Panc1 (cell line): ENCODE data around the gene ABCG1. TPM values are rescaled to one million over a fixed set of nuclear protein-coding genes. Genes with fewer than 3 reads are reported as not detected.

Source experiments
- ATAC-seq: fragments of 200-7000 bp; cut with Tn5 transposase; 2 replicates; pipeline ENCODE4 v1.9.1; 2020; ENCODE audit warnings: mild to moderate bottlenecking, moderate library complexity
- BruUV-seq: library from RNA; stranded (reverse); fragments of 400-500 nt; replicated peaks from 2 replicates; lab custom pipeline; 2021; lab: Mats Ljungman, UMichigan
- CTCF ChIA-PET: fragments of 300-600 bp; sonication (Branson Sonifier 250); formaldehyde crosslinking; loops from one replicate; lab custom pipeline; 2022; ENCODE audit warnings: antibody characterized with exemption; lab: Charles Lee
- POLR2A ChIA-PET: fragments of 300-600 bp; sonication (Branson Sonifier 250); formaldehyde crosslinking; loops from one replicate; lab custom pipeline; 2022; ENCODE audit warnings: antibody characterized with exemption; lab: Charles Lee
- DNase-seq: peaks from one replicate; pipeline ENCODE4 v3.0.0-alpha.2; 2010; ENCODE audit warnings: low read depth, low spot score
- H3K27ac ChIP-seq: 2 replicates; pipeline ENCODE4 v1.5.1; 2011; ENCODE audit warnings: mild to moderate bottlenecking, low read length, inconsistent platforms
- H3K27me3 ChIP-seq: fragments of 200-500 bp; sonication (Bioruptor generic); 2 replicates; pipeline ENCODE4 v1.6.0; 2014; ENCODE audit warnings: low read length, inconsistent platforms; ENCODE audit not compliant: control insufficient read depth, insufficient read depth
- H3K36me3 ChIP-seq: fragments of 200-500 bp; sonication (Bioruptor generic); 2 replicates; pipeline ENCODE4 v1.5.1; 2014; ENCODE audit warnings: inconsistent platforms, mild to moderate bottlenecking, low read length, moderate library complexity; ENCODE audit not compliant: control insufficient read depth, insufficient read depth
- H3K4me1 ChIP-seq: 2 replicates; pipeline ENCODE4 v1.5.1; 2011; ENCODE audit warnings: inconsistent platforms, mild to moderate bottlenecking, low read length, moderate library complexity; ENCODE audit not compliant: control insufficient read depth, insufficient read depth
- H3K4me3 ChIP-seq, 2 experiments: 2 replicates each; pipeline ENCODE4 v1.5.1; 2011 to 2012; ENCODE audit warnings: low read depth in 2 of 2, low read length in 2 of 2, mild to moderate bottlenecking in 2 of 2, inconsistent platforms in 1 of 2, moderate library complexity in 1 of 2
- H3K9me3 ChIP-seq: fragments of 200-500 bp; sonication (Bioruptor generic); 2 replicates; pipeline ENCODE4 v1.5.1; 2014; ENCODE audit warnings: low read depth, mild to moderate bottlenecking, inconsistent platforms, low read length, moderate library complexity; ENCODE audit not compliant: control insufficient read depth, insufficient read depth
- CTCF ChIP-seq: fragments of 450-650 bp; IDR thresholded peaks from 2 replicates; pipeline ENCODE4 v1.5.1; 2017; ENCODE audit warnings: mild to moderate bottlenecking
- POLR2AphosphoS5 ChIP-seq: IDR thresholded peaks from 2 replicates; pipeline ENCODE4 v1.6.1; 2012; ENCODE audit warnings: mild to moderate bottlenecking, low read depth, low read length, moderate library complexity
- REST ChIP-seq, 2 experiments: IDR thresholded peaks; 2 replicates each; pipeline ENCODE4 v1.6.1; 2011 to 2012; ENCODE audit warnings: low read depth in 2 of 2, control low read depth in 1 of 2, low read length in 1 of 2, mild to moderate bottlenecking in 1 of 2, moderate library complexity in 1 of 2; ENCODE audit not compliant: insufficient read depth in 1 of 2
- SIN3A ChIP-seq: IDR thresholded peaks from 2 replicates; pipeline ENCODE4 v1.6.1; 2012; ENCODE audit warnings: low read depth, mild to moderate bottlenecking, low read length, moderate library complexity, borderline replicate concordance; ENCODE audit not compliant: insufficient read depth
- TCF7L2 ChIP-seq: IDR thresholded peaks from 2 replicates; pipeline ENCODE4 v1.6.1; 2011; ENCODE audit warnings: mild to moderate bottlenecking, low read depth, low read length, inconsistent platforms
- in situ Hi-C: cut with HindIII; loops from 2 replicates; pipeline ENCODE4 v1.10.0; 2016; ENCODE audit warnings: low sequenced_read_pairs, low pct_unique_long_range_greater_than_20kb
- intact Hi-C: fragments of 100-400 bp; cut with micrococcal nuclease; formaldehyde crosslinking; loops from one replicate; pipeline ENCODE4 v1.10.0; 2022; ENCODE audit not compliant: unreplicated experiment
- total RNA-seq: library from RNA; stranded (reverse); gene quantifications from one replicate; pipeline ENCODE4 v1.2.1, GENCODE V29; 2021; ENCODE audit not compliant: unreplicated experiment

Gene ABCG1
- total RNA-seq, 1 experiment from 2014 or later: 0.80 TPM

- POLR2A ChIA-PET: no interaction called here
- Histone ChIP-seq H3K27me3 (no peaks in the 10 kb centered on the region), H3K4me3 (no peak overlapping the region), H3K27ac (no peak overlapping the region), H3K4me1 (no peaks in the 10 kb centered on the region), H3K36me3 (no peaks in the 10 kb centered on the region), H3K9me3 (no peaks in the 10 kb centered on the region)
- TF ChIP-seq SIN3A (no peak), TCF7L2 (no peak), CTCF (no peak), REST (IDR thresholded peaks at IDR 0.05; ENCODE audit: insufficient read depth in 1 of 2, low read depth in 2 of 2, low read length in 1 of 2) (no peak)
- CTCF ChIA-PET: no interaction called here
- no TSS peak for BruUV-seq
- ATAC-seq: no peak
- intact Hi-C loops (no loop called here), in situ Hi-C loops (no loop called here)
- DNase-seq: no peak
Observed at GRCh38 chr21:42336054-42336453, 117.1 kb downstream of the ABCG1 start.

GRCh38 chr21:42337276-42337675, 118.3 kb downstream of the ABCG1 start:
- no peaks in the 10 kb centered on the region for H3K27me3 ChIP-seq
- ATAC-seq (no peak), DNase-seq (no peak)
- ChIA-PET POLR2A (no interaction called here), CTCF (interaction anchor here (0.6 to 1.6 kb wide), 2 partner anchors 30 to 36 kb away, joined by 4 to 6 read pairs; no protein-coding TSS in a partner anchor)
- no TSS peak for BruUV-seq
- no peaks in the 10 kb centered on the region for H3K9me3 ChIP-seq
- no peak overlapping the region for H3K4me3 ChIP-seq
- in situ Hi-C loops (no loop called here), intact Hi-C loops (no loop called here)
- H3K36me3 ChIP-seq: no peaks in the 10 kb centered on the region
- TF ChIP-seq CTCF (no peak), POLR2AphosphoS5 (no peak), REST (IDR thresholded peaks at IDR 0.05; ENCODE audit: insufficient read depth in 1 of 2, low read depth in 2 of 2, low read length in 1 of 2) (no peak), TCF7L2 (no peak), SIN3A (no peak)
- H3K4me1 ChIP-seq: no peaks in the 10 kb centered on the region
- no peak overlapping the region for H3K27ac ChIP-seq
